HG03558 (cell line): ENCODE data around the gene PDE4D.
"Not testable (repeated sequence)": the region's sequence is repeated elsewhere in the genome, so short reads cannot be mapped to it uniquely, and the experiment has no call there.

Experiments used
- ATAC-seq: cut with Tn5 transposase; IDR thresholded peaks from one replicate; pipeline ENCODE4 v1.9.1; 2021; ENCODE audit warnings: moderate number of reproducible peaks; ENCODE audit not compliant: unreplicated experiment; ENCODE audit errors: extremely low read depth

The PDE4D gene

GRCh38 chr5:59058237-59058636, 835.3 kb downstream of the PDE4D start:
- ATAC-seq, result no peak

- not testable (repeated sequence) for ATAC-seq
Measured at GRCh38 chr5:59056599-59056998, 836.9 kb downstream of the PDE4D start.

- ATAC-seq, result no peak
Measured at GRCh38 chr5:59055745-59056448, 837.6 kb downstream of the PDE4D start.

GRCh38 chr5:59054963-59055528, 838.5 kb downstream of the PDE4D start:
- ATAC-seq, result no peak

DNA sequence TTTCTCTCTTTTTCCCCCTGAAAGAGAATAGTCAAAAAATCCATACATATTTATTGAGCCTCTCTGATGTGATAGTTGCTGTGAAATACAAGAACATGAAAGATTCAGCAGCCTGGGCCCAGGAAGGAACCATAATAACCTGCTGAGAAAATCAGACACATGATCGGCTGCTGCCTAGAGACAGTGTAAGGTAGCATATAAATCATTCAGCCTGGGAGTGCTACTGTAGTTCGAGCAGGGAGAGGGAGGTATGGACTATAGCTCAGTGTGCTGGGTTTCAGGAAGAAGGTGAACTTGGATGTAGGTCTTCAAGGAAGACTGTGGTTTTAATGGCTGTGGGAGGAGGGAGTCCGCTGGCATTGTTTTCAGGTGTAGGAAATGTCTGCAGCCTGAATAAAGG, 841.6 kb downstream of the PDE4D start:
- ATAC-seq, result no peak

GRCh38 chr5:59049095-59049494, 844.4 kb downstream of the PDE4D start:
- no peak for ATAC-seq

DNA sequence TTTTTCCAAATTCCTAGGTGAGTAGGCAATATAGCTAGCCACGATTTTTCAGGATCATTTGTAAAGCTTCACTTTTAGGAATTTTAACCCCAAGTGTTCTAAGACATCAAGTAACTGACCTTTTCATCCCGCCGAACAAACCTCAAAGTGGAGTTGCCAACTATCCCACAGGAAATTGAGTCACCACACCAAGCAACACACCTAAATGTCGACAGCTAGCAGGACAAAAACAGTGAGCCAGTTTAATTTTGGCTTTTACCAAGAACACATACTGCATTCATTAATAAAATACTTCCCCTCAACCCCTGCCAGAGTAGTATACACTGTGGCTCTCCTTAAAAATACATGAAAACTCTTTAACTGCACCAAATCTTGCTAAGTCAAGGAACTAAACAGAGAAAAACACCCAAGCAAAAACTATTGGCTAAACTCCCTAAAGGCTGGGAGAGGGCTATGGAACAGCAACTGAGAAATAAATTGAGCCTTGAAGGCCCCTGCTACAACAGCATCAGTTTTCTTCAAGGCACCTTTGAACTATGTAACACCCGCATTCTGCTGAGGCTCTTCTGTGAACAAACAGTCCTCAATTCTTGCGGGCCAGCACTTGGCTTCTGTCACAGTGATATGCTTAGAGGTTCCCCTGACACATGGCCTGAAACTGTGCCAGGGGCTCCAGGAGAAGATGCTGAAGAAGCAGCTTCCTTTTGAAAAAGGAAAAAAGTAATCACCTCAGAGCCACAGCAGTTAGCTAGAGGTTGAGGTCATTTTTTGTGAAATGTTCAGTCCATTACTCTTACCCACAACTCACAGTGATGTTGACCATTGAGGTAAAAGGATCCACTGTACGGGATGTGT, 851.1 kb downstream of the PDE4D start:
- ATAC-seq, result no peak

DNA sequence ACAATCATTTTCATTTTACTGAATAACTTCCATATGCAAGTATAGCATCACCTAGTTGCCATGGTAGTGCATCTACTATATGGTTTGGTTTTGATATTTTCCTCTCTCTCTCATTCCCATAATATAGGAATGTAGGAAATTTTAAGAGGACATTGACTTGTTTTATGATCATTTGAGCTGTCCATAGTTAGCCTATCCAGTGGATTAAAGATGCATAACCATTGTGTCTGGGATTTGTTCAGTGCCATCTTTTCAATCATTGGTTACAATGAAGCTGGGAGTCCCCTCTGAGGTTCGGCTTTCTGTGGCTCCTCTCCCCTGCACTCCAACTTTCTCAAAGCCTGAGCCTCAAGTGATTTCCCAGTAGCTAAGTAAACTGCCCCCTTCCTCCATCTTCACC, 852.2 kb downstream of the PDE4D start:
- no peak for ATAC-seq

- no peak for ATAC-seq
Measured at GRCh38 chr5:59040804-59041201, 852.7 kb downstream of the PDE4D start.

GRCh38 chr5:59040024-59040803, 853.3 kb downstream of the PDE4D start:
- ATAC-seq, result no peak

DNA sequence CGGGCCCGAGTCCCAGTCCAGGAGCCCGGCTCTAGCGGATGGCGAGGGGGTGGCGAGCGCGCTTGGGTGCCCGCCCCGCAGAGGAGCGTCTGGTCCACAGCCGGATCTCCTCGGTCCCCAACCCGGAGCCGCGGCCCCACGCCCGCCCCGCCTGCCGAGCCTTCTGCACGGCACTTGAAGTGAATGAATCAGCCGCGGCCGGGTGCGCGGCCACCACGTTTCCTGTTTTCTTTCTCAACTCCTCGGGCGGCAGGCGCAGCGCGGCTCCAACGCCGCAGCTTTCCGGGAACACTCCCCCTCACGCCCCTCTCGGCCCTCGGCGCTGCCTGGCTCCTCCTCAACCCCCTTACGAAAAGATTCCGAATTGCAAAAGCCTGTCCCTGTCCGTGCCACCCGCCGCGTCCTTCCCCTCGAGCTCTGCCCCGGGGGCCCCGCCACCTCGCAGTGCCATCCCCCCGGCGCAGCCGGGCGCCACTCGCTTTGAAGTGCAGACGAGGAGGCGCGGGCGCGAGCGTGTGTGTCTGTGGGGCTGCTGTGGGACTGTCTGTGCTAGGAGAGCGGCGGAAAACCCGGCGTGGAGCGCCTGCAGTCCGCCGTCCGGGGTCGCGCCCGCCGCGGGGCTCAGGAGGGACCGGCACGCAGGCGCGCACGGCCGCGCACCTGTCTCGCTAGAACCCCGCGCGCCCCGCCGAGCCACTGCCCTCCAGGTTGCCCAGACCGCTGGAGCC, 854.1 kb downstream of the PDE4D start:
- ATAC-seq, result no peak

DNA sequence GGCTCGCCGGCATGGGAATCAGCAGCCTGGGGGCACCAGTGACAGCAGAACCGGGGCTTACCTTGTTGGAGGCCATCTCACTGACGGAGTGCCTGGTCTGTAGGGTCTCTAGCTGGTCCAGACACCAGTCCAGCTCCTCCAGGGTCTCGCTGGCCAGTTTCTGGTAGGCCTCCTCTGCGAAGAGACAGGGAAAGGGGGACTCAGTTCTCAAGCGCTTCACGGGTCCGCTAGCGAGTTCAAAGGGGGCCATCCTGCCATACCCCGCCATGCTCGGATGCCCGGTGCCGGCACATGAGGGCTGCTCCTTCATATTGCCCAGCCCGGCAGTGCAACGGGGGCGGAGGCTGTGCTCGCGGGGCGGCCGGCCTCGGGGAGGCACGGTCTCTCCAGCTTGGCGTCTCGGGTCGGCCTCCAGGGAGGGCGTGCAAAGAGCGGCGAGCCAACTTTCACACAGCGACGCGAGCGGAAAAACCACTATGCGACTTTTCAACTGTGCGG, 854.7 kb downstream of the PDE4D start:
- ATAC-seq, result no peak

GRCh38 chr5:59037941-59038797, 855.4 kb downstream of the PDE4D start:
- no peak for ATAC-seq

DNA sequence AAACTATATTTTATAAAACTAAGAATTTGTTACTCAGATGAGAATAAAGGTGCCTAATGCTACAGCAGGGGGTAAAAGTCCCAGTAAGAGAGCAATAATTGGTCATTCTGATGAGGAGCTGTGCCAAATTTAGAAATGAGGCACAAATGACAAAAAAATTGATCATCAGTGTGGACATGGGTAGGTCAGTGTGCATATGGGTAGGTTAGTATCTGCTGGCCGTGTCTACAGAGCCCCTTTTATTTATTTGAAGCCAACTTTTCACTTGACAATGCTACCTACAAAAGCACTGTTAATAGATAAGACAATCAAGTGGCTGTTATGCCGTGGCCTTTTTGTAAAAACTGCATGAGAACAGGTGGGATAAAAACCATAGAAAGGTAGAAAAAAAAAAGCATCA, 856.1 kb downstream of the PDE4D start:
- ATAC-seq, result no peak

DNA sequence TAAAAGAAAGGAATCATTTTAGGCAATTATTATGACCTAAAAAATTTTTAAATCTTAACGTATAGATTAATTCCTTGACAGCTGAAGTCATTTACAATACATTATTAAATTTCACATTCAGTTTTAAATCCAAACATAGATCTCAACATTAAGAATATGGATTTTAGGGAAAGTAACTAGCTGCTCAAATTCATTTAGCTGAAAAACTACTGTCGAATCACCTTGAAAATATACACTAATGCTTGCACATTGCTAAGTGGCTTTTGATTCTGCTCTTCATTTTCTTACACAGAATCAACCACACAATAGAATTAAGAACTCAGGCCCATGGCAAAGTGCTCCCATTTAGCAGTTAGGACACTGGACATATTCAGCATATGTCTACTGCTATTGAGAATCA, 856.5 kb downstream of the PDE4D start:
- no peak for ATAC-seq

GRCh38 chr5:59036274-59036961, 857.1 kb downstream of the PDE4D start:
- ATAC-seq, result no peak

GRCh38 chr5:59035681-59036080, 857.8 kb downstream of the PDE4D start:
- ATAC-seq, result no peak

- no peak for ATAC-seq
Measured at GRCh38 chr5:59034498-59035186, 858.9 kb downstream of the PDE4D start.
